Liver (tissue), 9 donors: Measurements from ENCODE around the gene IL5RA. TPM values are rescaled to one million over a fixed set of nuclear protein-coding genes. Genes with fewer than 3 reads are reported as not detected.

Experiments used
- DNase-seq: peaks from one replicate; pipeline ENCODE4 v3.0.0-alpha.2; 2017; ENCODE audit warnings: low spot score
- H3K27ac ChIP-seq, 2 donors: one replicate each; pipeline ENCODE4 v1.7.0; 2013; ENCODE audit warnings: inconsistent platforms in 2 of 2, low read length in 2 of 2, control low read depth in 1 of 2, low read depth in 1 of 2, mild to moderate bottlenecking in 1 of 2
- H3K27me3 ChIP-seq, 4 donors: one replicate each; pipeline versions ENCODE4 v1.6.1 to v1.7.0; 2013; ENCODE audit warnings: low read length in 3 of 4, inconsistent platforms in 1 of 4, mild to moderate bottlenecking in 1 of 4, moderate library complexity in 1 of 4; ENCODE audit not compliant: control insufficient read depth in 4 of 4, insufficient read depth in 4 of 4
- H3K36me3 ChIP-seq, 4 donors: one replicate each; pipeline versions ENCODE4 v1.6.1 to v1.7.0; 2013; ENCODE audit warnings: low read length in 3 of 4, mild to moderate bottlenecking in 3 of 4, low read depth in 1 of 4, moderate library complexity in 1 of 4; ENCODE audit not compliant: control insufficient read depth in 4 of 4, insufficient read depth in 3 of 4
- H3K4me1 ChIP-seq, 4 donors: one replicate each; pipeline versions ENCODE4 v1.6.1 to v1.7.0; 2013; ENCODE audit warnings: low read length in 3 of 4, mild to moderate bottlenecking in 3 of 4, moderate library complexity in 1 of 4; ENCODE audit not compliant: control insufficient read depth in 4 of 4, insufficient read depth in 4 of 4
- H3K4me3 ChIP-seq, 3 donors: one replicate each; pipeline versions ENCODE4 v1.6.1 to v1.7.0; 2013; ENCODE audit warnings: low read length in 3 of 3, control low read depth in 1 of 3, low read depth in 1 of 3, mild to moderate bottlenecking in 1 of 3
- H3K9ac ChIP-seq, 2 donors: one replicate each; pipeline ENCODE4 v1.7.0; 2013; ENCODE audit warnings: low read length in 2 of 2, mild to moderate bottlenecking in 2 of 2, moderate library complexity in 2 of 2, control low read depth in 1 of 2, low read depth in 1 of 2
- H3K9me3 ChIP-seq, 4 donors: one replicate each; pipeline versions ENCODE4 v1.6.1 to v1.7.0; 2013; ENCODE audit warnings: low read length in 3 of 4; ENCODE audit not compliant: control insufficient read depth in 4 of 4
- EGR1 ChIP-seq, 2 donors: IDR thresholded peaks; 2 replicates each; pipeline ENCODE4 v1.6.1; 2016 to 2018; ENCODE audit warnings: antibody characterized with exemption in 2 of 2, low read depth in 2 of 2
- FOXA1 ChIP-seq: IDR thresholded peaks from 2 replicates; pipeline ENCODE4 v1.6.1; 2016; ENCODE audit warnings: antibody characterized with exemption
- FOXA2 ChIP-seq: IDR thresholded peaks from 2 replicates; pipeline ENCODE4 v1.6.1; 2016; ENCODE audit warnings: antibody characterized with exemption
- GABPA ChIP-seq, 2 donors: IDR thresholded peaks in 1 of 2; conservative IDR thresholded peaks in 1 of 2; 2 replicates each; pipeline ENCODE4 v1.6.1; 2016; ENCODE audit warnings: antibody characterized with exemption in 2 of 2, mild to moderate bottlenecking in 1 of 2, moderate library complexity in 1 of 2
- HNF4A ChIP-seq, 2 donors: conservative IDR thresholded peaks; 2 replicates each; pipeline ENCODE4 v1.6.1; 2016; ENCODE audit warnings: antibody characterized with exemption in 2 of 2, mild to moderate bottlenecking in 2 of 2
- HNF4G ChIP-seq: IDR thresholded peaks from 2 replicates; pipeline ENCODE4 v1.6.1; 2016; ENCODE audit warnings: antibody characterized with exemption
- JUND ChIP-seq, 2 donors: IDR thresholded peaks; 2 replicates each; pipeline ENCODE4 v1.6.1; 2016; ENCODE audit warnings: antibody characterized with exemption in 2 of 2
- NR2F2 ChIP-seq: IDR thresholded peaks from 2 replicates; pipeline ENCODE4 v1.6.1; 2016; ENCODE audit warnings: antibody characterized with exemption
- RAD21 ChIP-seq, 2 donors: IDR thresholded peaks; 2 replicates each; pipeline ENCODE4 v1.6.1; 2016; ENCODE audit warnings: antibody characterized with exemption in 2 of 2, mild to moderate bottlenecking in 2 of 2
- RXRA ChIP-seq, 2 donors: IDR thresholded peaks; 2 replicates each; pipeline ENCODE4 v1.6.1; 2017 to 2018; ENCODE audit warnings: antibody characterized with exemption in 2 of 2, mild to moderate bottlenecking in 1 of 2
- TAF1 ChIP-seq: conservative IDR thresholded peaks from 2 replicates; pipeline ENCODE4 v1.6.1; 2016; ENCODE audit warnings: antibody characterized with exemption, mild to moderate bottlenecking
- YY1 ChIP-seq: IDR thresholded peaks from 2 replicates; pipeline ENCODE4 v1.6.1; 2016; ENCODE audit warnings: antibody characterized with exemption, mild to moderate bottlenecking
- whole genome bisulfite sequencing: extraction: QIAGEN DNeasy Blood & Tissue Kit; methylation state at CpG from one replicate; pipeline ENCODE4 v1.1.7; 2013; 5-methylcytosine and 5-hydroxymethylcytosine counted together
- polyA plus RNA-seq, 2 donors: library from polyadenylated mRNA; stranded (reverse) in 1 of 2; unstranded in 1 of 2; fragments of 200-250 nt in 1 of 2; fragments of >200 nt in 1 of 2; fragmentation: Nextera tagmentation in 1 of 2; extraction: Ambion mirVana in 1 of 2; gene quantifications; one replicate each; pipeline versions ENCODE4 v1.2.1 to v1.2.3, GENCODE V29; 2013 to 2015
- total RNA-seq, 2 donors: library from RNA; depleted of rRNA; stranded (reverse); fragments of >200 nt; gene quantifications; one replicate each; pipeline ENCODE4 v1.2.3, GENCODE V29; 2014
- TF ChIP-seq, protein P1 (sequence below): IDR thresholded peaks from 2 replicates; pipeline ENCODE4 v1.6.1; 2016; ENCODE audit warnings: antibody characterized with exemption
- TF ChIP-seq, protein P2 (sequence below): fragments of 150-350 bp; IDR thresholded peaks from 2 replicates; pipeline ENCODE4 v1.5.1; 2017; ENCODE audit warnings: improper control_type of control experiment, low read depth, low read length; ENCODE audit not compliant: missing input control
- TF ChIP-seq, protein P3 (sequence below): IDR thresholded peaks from 2 replicates; pipeline ENCODE4 v1.6.1; 2016; ENCODE audit warnings: antibody characterized with exemption
- TF ChIP-seq, protein P4 (sequence below): IDR thresholded peaks from 2 replicates; pipeline ENCODE4 v1.6.1; 2016; ENCODE audit warnings: antibody characterized with exemption, mild to moderate bottlenecking
- donor health status: healthy.
- donor health status: healthy.
- donor health status: healthy.
- donor health status: healthy.
- donor health status: healthy.

The IL5RA gene
- total and polyA plus RNA-seq, 4 donors: 0.02 to 0.56 (median 0.08) TPM; not detected in 1

DNA sequence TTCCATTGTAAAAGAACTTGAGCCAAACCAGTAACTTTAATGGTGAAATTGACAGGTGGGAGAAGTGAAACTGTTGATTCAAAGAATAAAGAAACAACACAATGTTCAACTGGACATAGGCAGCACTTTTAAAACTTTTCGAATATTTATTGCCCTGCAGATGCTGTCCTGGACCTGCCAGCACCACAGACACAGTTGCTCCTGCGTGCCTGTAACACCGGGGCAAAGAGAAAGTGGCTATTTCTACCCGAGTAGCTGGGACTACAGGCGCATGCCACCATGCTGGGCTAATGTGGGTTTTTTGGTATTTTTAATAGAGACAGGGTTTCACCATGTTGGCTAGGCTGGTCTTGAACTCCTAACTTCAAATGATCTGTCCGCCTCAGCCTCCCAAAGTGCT, 7.4 kb downstream of the IL5RA start (continued):
- TF ChIP-seq RAD21 (IDR thresholded peaks at IDR 0.05): no peak
- no peak for TF ChIP-seq FOXA1

DNA sequence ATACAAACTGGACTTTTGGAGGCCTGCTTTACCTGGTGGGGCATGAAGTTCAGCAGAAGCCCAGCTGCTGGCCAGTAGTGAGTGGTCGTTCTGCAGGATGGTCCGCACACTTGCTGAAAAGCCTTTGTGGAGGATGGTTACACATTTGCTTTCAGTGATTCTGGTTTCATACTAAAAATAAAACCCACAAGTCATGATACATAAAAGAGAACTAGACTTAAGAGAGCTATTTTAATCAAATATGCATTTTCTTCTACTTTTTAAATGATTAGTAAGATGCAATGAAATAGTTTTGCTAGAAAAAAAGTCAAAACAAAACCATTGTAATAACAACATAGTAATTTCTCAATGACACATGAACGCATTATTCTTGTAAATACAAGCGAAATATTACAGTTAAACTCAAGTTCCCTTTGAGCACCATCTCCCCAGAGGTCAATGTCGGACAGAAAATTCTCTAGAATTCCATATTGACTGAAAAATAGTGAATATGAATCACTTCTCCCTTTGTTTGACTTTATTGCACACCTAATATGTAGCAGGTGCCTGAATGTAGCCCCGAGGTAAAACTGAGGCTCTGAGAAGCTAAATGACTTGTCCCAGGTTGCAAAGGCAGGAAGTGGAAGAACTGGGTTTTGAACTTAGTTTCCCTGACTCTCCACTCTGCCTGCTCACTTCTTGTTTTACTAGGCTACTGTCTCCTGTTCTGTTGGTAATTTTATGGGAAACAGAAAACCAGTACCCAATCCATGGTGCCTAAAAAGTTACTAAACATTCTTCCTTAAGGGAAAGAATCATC, 8.3 kb downstream of the IL5RA start:
- H3K4me1 ChIP-seq: no peaks in the 10 kb centered on the region
- 79% methylated on average over 6 of the region's 6 CpGs for WGBS
- no peaks in the 10 kb centered on the region for H3K9me3 ChIP-seq
- no peak overlapping the region for H3K27ac ChIP-seq
- H3K36me3 ChIP-seq: no peaks in the 10 kb centered on the region
- no peak for DNase-seq
- TF ChIP-seq, protein P1, sequence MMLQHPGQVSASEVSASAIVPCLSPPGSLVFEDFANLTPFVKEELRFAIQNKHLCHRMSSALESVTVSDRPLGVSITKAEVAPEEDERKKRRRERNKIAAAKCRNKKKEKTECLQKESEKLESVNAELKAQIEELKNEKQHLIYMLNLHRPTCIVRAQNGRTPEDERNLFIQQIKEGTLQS: no peak
- TF ChIP-seq YY1 (no peak), EGR1 (IDR thresholded peaks at IDR 0.05; ENCODE audit: low read depth in 2 of 2) (no peak), JUND (IDR thresholded peaks at IDR 0.05) (no peak), RXRA (IDR thresholded peaks at IDR 0.05) (no peak), RAD21 (IDR thresholded peaks at IDR 0.05) (no peak), HNF4A (conservative IDR thresholded peaks at IDR 0.05) (no peak), TAF1 (no peak), FOXA2 (no peak), NR2F2 (no peak), HNF4G (no peak), GABPA (IDR thresholded peaks at IDR 0.05 in 1 of 2, conservative IDR thresholded peaks at IDR 0.05 in 1 of 2) (no peak)
- TF ChIP-seq, protein P2, sequence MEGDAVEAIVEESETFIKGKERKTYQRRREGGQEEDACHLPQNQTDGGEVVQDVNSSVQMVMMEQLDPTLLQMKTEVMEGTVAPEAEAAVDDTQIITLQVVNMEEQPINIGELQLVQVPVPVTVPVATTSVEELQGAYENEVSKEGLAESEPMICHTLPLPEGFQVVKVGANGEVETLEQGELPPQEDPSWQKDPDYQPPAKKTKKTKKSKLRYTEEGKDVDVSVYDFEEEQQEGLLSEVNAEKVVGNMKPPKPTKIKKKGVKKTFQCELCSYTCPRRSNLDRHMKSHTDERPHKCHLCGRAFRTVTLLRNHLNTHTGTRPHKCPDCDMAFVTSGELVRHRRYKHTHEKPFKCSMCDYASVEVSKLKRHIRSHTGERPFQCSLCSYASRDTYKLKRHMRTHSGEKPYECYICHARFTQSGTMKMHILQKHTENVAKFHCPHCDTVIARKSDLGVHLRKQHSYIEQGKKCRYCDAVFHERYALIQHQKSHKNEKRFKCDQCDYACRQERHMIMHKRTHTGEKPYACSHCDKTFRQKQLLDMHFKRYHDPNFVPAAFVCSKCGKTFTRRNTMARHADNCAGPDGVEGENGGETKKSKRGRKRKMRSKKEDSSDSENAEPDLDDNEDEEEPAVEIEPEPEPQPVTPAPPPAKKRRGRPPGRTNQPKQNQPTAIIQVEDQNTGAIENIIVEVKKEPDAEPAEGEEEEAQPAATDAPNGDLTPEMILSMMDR: no peak
- TF ChIP-seq, protein P3, sequence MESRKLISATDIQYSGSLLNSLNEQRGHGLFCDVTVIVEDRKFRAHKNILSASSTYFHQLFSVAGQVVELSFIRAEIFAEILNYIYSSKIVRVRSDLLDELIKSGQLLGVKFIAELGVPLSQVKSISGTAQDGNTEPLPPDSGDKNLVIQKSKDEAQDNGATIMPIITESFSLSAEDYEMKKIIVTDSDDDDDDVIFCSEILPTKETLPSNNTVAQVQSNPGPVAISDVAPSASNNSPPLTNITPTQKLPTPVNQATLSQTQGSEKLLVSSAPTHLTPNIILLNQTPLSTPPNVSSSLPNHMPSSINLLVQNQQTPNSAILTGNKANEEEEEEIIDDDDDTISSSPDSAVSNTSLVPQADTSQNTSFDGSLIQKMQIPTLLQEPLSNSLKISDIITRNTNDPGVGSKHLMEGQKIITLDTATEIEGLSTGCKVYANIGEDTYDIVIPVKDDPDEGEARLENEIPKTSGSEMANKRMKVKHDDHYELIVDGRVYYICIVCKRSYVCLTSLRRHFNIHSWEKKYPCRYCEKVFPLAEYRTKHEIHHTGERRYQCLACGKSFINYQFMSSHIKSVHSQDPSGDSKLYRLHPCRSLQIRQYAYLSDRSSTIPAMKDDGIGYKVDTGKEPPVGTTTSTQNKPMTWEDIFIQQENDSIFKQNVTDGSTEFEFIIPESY: no peak
- TF ChIP-seq, protein P4, sequence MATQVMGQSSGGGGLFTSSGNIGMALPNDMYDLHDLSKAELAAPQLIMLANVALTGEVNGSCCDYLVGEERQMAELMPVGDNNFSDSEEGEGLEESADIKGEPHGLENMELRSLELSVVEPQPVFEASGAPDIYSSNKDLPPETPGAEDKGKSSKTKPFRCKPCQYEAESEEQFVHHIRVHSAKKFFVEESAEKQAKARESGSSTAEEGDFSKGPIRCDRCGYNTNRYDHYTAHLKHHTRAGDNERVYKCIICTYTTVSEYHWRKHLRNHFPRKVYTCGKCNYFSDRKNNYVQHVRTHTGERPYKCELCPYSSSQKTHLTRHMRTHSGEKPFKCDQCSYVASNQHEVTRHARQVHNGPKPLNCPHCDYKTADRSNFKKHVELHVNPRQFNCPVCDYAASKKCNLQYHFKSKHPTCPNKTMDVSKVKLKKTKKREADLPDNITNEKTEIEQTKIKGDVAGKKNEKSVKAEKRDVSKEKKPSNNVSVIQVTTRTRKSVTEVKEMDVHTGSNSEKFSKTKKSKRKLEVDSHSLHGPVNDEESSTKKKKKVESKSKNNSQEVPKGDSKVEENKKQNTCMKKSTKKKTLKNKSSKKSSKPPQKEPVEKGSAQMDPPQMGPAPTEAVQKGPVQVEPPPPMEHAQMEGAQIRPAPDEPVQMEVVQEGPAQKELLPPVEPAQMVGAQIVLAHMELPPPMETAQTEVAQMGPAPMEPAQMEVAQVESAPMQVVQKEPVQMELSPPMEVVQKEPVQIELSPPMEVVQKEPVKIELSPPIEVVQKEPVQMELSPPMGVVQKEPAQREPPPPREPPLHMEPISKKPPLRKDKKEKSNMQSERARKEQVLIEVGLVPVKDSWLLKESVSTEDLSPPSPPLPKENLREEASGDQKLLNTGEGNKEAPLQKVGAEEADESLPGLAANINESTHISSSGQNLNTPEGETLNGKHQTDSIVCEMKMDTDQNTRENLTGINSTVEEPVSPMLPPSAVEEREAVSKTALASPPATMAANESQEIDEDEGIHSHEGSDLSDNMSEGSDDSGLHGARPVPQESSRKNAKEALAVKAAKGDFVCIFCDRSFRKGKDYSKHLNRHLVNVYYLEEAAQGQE: no peak
- no peak overlapping the region for H3K4me3 ChIP-seq
- H3K27me3 ChIP-seq: peaks cover 0 to 2% (median 0%) of the 10 kb centered on the region in 4 donors
- no peak overlapping the region for H3K9ac ChIP-seq
